HG03342 (cell line): ENCODE data around the gene SULT2B1.

Experiments
- ATAC-seq: cut with Tn5 transposase; IDR thresholded peaks from one replicate; pipeline ENCODE4 v1.9.1; 2021; ENCODE audit warnings: mild to moderate bottlenecking, moderate library complexity; ENCODE audit not compliant: unreplicated experiment

SULT2B1 gene

GRCh38 chr19:48633148-48634035 lies 81.4 kb downstream of the SULT2B1 start:
- ATAC-seq: no peak

DNA sequence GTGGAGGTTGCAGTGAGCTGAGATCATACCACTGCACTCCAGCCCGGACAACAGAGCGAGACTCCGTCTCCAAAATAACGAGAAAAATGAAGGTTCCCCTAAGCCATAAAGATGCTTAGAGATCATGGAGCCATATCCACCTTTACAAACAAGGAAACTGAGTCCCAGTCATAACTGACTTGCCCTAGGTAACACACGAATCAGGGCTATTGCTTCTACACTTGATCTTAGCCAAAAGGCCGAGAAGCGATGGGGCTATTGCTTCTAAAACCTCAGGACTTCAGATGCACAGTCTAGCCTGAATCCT lies 82.0 kb downstream of the SULT2B1 start:
- no peak for ATAC-seq

DNA sequence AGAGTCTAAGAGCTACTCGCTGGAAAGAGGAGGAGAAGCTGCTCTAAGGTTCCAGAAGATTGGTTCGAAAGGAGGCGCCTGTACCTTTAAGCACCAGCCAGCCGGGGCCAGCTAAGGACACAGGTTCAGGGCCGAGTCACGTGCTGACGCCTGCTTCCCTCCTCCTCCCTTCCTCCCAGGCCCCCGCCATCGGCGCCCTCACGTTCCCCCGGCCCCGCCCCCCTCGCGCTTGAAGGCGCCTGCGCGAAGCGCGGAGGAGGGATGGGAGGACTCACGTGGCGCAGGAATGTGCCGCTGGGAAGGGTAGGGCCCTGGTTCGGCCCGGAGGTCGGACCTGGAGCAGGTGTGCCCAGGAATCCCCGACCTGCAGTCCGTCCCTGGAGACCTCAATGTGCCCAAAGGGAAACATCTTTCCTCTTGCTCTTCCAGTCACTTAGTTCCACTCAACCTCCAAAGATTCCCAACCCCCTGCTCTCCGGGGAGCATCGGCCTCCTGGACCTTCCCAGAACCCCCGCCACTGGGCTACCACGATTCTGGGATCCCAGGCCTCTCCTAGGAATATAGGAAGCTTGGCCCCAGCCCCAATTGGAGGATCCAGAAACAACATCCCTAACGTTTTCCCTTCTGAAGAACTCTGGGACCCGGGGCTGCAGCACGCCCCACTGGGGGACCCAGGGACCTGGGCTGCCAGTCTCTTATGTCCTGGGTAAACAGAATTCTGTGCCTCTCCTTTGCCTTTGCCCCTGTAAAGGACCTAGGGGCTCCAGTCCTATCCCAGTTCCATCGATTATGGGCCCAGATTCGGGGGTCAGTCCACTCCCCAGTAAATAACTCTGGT lies 82.7 kb downstream of the SULT2B1 start:
- peak; percentile 25 for ATAC-seq

DNA sequence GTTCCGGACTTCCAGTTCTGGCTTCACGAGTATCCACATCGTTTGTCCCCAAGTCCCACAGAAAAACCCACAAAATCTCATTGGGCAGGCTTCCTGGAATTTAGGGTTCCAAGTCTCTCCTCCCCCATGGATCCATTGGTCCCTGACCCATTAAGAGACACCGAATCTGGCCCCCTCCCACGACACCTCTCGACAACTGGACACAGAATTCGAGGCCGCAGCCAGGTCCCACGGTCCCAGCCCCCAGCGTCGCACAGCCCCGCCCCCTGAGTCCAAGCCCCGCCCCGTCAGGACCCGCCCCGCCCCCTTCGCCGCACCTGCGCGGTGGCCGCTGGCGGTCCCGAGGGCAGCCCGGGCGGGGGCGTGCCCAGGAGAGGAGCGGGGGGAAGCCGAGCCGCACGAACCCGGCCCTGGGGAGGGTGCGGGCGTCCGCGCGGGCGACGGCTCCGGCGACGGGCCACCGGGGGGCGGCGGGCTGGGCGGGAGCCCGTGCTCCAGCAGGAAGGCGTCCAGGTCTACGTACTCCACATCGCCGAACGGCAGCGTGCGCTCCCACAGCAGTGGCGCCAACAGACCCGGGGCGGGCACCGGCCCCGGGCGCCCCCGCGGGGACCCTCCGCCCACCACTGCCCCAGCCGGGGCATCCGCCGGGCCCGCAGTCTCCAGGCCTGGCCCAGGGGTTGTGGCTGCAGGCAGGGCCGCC lies 83.4 kb downstream of the SULT2B1 start:
- ATAC-seq: no peak

DNA sequence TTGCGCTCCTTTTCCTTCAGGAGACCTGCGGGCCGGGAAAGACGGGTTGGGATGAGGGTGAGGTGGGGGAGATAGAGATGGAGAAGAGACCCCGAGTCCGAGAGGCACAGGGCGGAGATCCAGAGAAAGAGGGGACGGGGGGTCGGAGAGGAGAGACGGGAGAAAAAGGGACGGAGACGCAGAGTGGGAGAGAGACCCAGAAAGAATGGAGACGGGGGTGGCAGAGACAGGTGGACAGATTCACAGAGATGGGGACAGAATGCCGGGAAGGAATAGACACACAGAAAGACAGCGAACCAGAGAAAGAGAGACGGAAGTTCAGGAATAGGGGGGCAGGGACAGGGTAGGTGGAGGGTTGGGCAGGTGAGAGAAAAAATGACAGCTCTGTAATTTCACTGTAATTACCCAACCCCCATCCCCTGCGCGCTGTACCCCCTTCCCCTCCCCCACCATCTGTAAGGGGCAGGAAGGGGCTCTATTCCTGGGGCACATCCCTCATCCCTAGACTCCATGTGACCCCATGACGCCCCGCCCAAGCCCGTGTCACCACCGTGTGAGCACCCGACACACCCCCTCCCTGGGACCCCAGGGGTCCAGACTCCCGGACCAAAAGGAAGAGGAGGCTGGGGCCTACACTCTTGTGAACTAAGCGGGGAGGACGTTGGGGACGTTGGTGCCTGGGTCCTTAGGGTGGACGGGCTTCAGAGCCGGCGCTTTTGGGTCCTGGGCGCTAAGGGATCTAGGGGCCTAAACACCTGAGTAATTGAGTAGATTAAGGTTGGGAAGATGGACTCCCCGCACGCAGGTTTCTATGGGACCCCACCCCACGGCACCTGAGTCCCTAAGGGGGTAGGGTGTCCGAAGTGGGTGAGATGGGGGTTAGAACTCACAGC lies 84.2 kb downstream of the SULT2B1 start:
- no peak for ATAC-seq

- no peak for ATAC-seq
Measured at GRCh38 chr19:48636859-48637448, 85.0 kb downstream of the SULT2B1 start, which contains the start of gene DBP. Gene DBP, minus strand, starts transcription at chr19:48637379. Its CDS starts 385 bp downstream, at chr19:48636994.

DNA sequence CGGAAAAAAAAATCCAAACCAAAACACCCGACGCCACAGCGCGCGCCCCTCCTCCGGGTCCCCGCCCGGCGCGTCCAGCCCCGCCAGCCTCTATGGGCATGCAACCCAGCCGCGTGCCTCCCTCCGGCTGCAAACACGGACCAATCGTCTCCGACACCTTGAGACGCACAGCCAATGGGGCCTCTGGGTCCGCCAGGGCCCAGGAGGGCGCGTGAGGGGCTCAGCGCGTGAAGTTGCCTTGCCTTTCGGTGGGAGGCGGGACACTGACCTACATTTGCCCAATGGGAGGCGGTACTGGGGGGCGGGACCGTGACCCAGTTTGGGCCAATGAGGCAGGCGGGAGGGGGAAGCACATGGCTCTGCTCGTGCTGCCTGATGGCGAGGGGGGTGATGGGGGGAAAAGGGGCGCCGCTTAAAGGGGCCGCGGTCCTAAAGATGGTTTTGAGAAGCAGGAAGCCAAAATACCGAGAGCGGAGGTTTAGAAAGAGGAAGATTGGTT lies 85.5 kb downstream of the SULT2B1 start:
- peak; percentile 54 for ATAC-seq

DNA sequence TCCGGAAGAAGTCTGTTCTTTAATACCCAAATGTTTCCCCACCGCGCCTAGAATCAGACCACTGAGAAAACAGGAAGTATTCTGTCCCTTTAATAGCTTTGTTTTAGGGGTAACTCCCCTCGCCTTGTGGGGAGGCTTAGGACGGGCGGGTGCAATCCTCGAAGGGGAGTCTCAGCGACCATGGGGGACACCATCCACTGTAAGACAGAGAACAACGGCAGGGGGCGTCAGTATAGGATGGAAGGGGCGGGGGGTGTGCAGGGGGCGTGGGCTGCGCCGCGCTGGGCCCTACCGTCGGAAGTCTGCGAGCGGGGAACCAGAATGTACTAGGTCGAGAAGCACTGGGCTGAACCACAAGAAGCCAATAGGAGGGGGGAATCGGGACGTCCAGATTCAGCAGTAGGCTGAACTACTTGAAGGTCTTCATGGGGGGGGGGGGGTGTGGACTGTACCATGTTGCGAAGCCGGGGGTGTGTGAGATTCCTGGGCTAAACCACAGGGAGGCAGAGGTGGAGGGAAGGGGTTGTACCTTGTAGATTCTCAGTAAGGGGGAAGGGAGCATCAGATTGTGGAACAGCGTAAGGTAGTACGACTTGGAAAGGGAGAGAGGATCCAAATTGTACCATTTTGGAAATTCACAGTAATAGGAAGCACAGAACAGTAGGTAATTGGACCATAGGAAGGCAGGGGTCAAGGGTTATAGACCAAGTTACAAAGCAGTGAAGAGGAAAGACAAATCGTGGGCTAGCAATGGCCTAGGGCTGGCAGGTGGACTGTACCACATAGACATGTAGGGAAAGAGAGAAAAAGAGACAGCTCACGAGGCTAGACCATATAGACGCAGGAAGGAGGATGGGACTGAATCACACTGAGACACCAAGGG lies 86.2 kb downstream of the SULT2B1 start:
- peak; percentile 17 for ATAC-seq

DNA sequence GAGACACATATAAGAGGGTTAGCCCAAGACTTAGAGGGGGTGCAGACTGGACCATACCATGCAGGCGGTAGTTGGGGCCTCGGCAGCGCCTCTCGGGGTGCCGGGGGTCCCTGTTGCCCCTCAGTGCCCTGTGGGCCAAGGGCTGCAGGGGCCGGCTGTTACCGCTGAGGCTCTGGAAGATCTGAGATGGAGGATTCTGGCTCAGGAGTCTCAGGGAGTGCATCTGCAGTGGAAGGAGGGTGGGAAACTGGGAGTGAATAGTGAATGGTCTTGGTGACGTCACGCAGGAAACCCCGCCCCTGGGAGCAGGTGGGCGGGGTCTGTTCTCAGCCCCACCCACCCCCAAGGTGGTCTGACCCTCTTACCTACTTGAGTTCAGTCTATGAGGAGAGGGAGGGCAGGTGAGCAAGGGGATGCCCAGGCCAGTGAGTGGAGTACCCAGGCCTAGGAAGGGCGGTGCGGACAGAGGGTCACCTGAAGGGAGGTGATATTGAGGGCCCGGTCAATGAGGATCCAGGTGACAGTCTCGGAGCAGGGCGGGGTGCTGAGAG lies 86.9 kb downstream of the SULT2B1 start:
- no peak for ATAC-seq

DNA sequence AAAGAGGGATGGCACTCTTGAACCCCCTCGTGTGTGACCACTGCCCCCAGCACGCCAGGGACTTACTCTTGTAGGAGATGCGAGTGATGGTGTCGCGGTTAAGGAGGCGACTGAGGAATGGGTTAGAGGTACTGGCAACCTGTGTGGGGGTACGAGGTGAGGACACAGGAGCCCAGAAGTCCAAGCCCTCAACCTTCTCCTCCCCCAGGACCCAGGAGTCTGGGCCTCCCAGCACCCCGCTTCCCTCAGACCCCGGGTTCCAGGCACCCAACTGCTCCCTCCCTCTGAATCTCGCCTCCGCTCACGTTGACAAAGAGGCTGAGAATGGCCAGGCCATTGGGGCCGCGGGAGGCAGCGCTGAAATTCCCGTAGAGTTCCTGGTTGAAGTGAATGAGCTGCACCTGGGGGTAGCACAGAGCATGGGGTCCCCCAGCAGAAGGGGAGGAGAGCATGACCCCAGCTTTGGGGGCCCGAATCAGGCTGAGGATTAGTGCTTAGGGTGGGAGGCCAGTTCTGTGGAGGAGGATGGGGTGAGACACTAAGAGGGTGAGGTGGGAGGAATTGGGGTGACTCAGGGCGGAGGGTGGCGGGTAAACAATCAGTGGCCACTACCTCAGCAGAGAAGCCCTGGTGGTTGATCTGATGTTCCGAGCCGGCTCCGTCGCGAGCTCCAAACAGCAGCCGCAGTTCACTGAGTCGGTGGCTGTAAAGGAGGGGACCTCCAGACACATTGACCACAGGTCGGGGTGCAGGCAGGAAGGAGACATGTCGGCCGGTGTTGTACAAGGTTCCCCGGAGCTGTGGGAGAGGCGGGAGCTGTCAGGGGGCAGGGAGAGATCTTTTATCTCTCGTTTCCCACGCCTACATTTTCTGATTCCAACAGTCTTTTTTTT lies 87.8 kb downstream of the SULT2B1 start:
- ATAC-seq: no peak

- ATAC-seq: no peak
Measured at GRCh38 chr19:48641850-48642249, 89.9 kb downstream of the SULT2B1 start.

GRCh38 chr19:48642862-48643261 lies 90.9 kb downstream of the SULT2B1 start:
- ATAC-seq: no peak

GRCh38 chr19:48644355-48644754 lies 92.4 kb downstream of the SULT2B1 start:
- no peak for ATAC-seq

DNA sequence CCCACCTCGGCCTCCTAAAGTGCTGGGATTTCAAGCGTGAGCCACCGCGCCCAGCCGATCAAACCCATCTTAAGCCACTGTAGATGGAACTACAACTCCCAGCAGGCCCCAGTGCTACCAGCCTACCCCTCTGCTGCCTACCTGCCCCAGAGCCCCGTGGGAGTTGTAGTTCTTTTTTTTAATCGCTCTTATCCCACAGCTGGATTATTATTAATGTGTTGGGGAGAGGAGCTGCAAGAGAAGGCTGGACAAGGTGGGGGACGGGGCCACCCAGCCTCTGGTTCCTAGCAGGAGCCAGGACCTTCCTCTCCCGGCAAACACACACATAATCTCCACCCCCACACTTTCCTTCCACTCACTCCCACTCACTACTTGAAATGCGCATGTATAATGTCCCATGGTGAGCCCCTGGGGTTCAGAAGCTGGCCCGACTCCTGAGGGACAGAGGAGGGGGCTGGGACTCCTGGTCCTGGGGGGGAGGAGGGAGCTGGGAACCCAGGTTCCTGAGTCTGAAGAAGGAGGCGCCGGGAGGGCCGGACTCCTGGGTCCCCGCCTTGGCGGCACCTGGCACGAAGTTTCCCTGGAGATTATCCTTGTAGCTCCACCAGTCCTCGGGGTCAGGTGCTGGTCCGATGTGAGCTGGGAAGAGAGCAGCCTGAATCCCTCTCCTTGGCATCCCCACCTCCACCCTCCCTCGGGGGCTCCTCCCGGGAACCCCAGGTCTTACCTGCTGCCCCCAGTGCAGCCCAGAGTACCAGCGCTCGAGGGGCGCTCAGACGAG lies 93.1 kb downstream of the SULT2B1 start:
- no peak for ATAC-seq

DNA sequence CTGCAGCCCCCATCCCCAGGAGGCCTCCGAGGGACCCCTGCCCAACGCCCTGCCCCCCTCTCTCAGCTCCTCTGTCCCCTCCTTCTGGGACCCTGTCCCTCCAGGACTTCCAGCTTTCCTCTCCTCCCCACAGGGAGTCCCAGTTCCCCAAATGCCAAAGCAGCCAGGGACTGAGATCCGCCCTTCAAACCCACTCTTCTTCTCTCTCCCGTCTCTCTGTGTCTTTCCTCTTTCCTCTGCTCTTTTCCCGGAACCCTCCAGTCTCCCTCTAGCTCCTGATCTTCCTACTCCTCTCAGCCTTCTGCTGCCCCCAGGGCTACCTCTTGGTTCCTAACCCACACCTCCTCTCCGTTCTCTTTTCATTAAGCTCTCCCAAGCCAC lies 93.6 kb downstream of the SULT2B1 start:
- ATAC-seq: no peak

DNA sequence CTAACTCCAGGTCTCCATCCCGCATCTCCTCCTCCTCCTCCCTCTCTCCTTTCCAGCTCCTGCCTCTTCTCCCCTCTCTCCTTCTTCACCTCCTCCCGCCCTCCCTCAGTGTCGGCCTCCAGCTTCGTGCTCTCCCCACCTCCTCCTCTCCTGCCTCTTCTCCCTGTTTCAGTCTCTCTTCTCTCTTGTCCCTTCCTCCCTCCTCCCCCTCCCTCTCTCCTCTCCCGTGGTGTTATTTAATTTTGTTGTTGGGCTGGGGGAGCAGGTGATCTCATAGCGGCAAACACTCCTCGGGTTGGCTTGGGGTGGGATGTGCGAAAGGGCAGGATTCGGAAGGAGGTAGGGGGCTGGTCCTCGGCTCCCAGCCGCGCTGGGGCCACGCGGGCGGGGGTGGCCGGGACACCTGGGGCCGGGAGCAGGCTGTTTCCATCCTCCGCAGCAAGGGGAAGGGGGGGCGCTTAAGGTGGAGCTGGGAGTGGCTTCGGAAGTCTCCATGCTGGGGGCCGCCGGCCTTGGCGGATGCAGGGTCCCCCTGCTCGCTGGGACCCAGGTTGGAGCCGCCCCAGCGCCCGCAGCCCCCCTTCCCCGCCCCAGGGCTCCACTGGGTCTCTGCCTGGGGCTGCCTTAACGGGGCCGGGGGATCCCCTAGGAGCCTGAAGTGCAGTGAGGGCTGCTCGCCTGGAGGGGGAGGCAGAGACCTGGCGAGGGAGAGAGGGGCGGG lies 94.2 kb downstream of the SULT2B1 start, which contains the start of gene CA11:
Gene CA11 (minus strand): TSS at position 187 of the 721 bp plus-strand sequence. CDS start 555 bp downstream, outside the sequence.
- ATAC-seq: peak; percentile 72
